Stomach (tissue), 9 donors: ENCODE data around the gene REXO1. TPM values are rescaled to one million over a fixed set of nuclear protein-coding genes. Genes with fewer than 3 reads are reported as not detected.

Source experiments
- DNase-seq, 2 donors: peaks; one replicate each; pipeline versions ENCODE4 v3.0.0 to v3.0.0-alpha.2; 2013 to 2019
- H3K27ac ChIP-seq, 5 donors: fragments of 200-600 bp in 4 of 5; sonication (generic) in 4 of 5; one replicate each; pipeline ENCODE4 v1.5.1; 2013 to 2019; ENCODE audit warnings: mild to moderate bottlenecking in 1 of 5, moderate library complexity in 1 of 5
- H3K27me3 ChIP-seq, 3 donors: fragments of 200-600 bp; sonication (generic); one replicate each; pipeline ENCODE4 v1.5.1; 2017 to 2019; ENCODE audit warnings: mixed run types in 1 of 3
- H3K36me3 ChIP-seq, 4 donors: fragments of 200-600 bp; sonication (generic); 1 replicate in 3 of 4; 2 replicates in 1 of 4; pipeline ENCODE4 v1.5.1; 2016 to 2019
- H3K4me1 ChIP-seq, 4 donors: fragments of 200-600 bp; sonication (generic); one replicate each; pipeline ENCODE4 v1.5.1; 2016 to 2019
- H3K4me3 ChIP-seq, 4 donors: fragments of 200-600 bp; sonication (generic) in 3 of 4; one replicate each; pipeline ENCODE4 v1.5.1; 2016 to 2019; ENCODE audit warnings: mild to moderate bottlenecking in 1 of 4
- H3K9me3 ChIP-seq, 4 donors: fragments of 200-600 bp; sonication (generic); one replicate each; pipeline ENCODE4 v1.5.1; 2016 to 2019
- CTCF ChIP-seq, 7 experiments: fragments of 450-650 bp in 4 of 7; fragments of 200-600 bp in 3 of 7; sonication (generic) in 3 of 7; IDR thresholded peaks; one replicate each; pipeline ENCODE4 v1.5.1; 2016 to 2019; ENCODE audit warnings: antibody characterized with exemption in 7 of 7, control low read depth in 2 of 7, mild to moderate bottlenecking in 1 of 7
- EP300 ChIP-seq: sonication (generic); formaldehyde crosslinking; IDR thresholded peaks from one replicate; pipeline ENCODE4 v1.6.1; 2017; ENCODE audit warnings: antibody characterized with exemption
- POLR2A ChIP-seq, 4 donors: fragments of 450-650 bp; IDR thresholded peaks; one replicate each; pipeline ENCODE4 v1.6.1; 2016; ENCODE audit warnings: antibody characterized with exemption in 4 of 4, control low read depth in 2 of 4, mild to moderate bottlenecking in 1 of 4, moderate library complexity in 1 of 4
- POLR2AphosphoS5 ChIP-seq, 3 donors: sonication (generic); formaldehyde crosslinking; IDR thresholded peaks; one replicate each; pipeline ENCODE4 v1.6.1; 2016; ENCODE audit warnings: antibody characterized with exemption in 3 of 3
- WGBS, 5 donors: extraction: QIAGEN DNeasy Blood & Tissue Kit in 3 of 5; methylation state at CpG; one replicate each; pipeline versions ENCODE4 v1.1.5 to v1.1.7; 2013 to 2018; 5-methylcytosine and 5-hydroxymethylcytosine counted together
- intact Hi-C: fragments of 100-400 bp; cut with DNase I; formaldehyde crosslinking; loops from one replicate; pipeline ENCODE4 v1.15.1; 2023; ENCODE audit warnings: low total_unique reads
- polyA plus RNA-seq, 3 donors: library from polyadenylated mRNA; stranded (reverse); fragments of 200-250 nt; gene quantifications; one replicate each; pipeline ENCODE4 v1.2.3, GENCODE V29; 2013
- total RNA-seq, 5 donors: library from RNA; depleted of rRNA; stranded (reverse); fragments of >200 nt; gene quantifications; one replicate each; pipeline versions ENCODE4 v1.1.0 to v1.2.3, GENCODE V29; 2014 to 2016
- donor health status: healthy with polysubstance abuse.
- donor health status: Bipolar disorder and iron deficiency.
- donor health status: healthy.

The REXO1 gene
- total and polyA plus RNA-seq, 8 donors, result 10.1 to 164 (median 15.6) TPM

- intact Hi-C loops, result no loop called here
- Histone ChIP-seq H3K4me1 (peaks cover 0 to 8% (median 6%) of the 10 kb centered on the region in 4 donors), H3K4me3 (no peak overlapping the region)
Observed at GRCh38 chr19:1796395-1797142, 51.7 kb downstream of the REXO1 start.

GRCh38 chr19:1794424-1795172, 53.7 kb downstream of the REXO1 start:
- Histone ChIP-seq H3K4me1 (peaks cover 3 to 12% (median 8%) of the 10 kb centered on the region in 4 donors), H3K4me3 (no peak overlapping the region), H3K27ac (no peak overlapping the region), H3K36me3 (no peaks in the 10 kb centered on the region), H3K27me3 (peaks cover 3 to 67% (median 15%) of the 10 kb centered on the region in 3 donors), H3K9me3 (peaks cover 0 to 4% (median 0%) of the 10 kb centered on the region in 4 donors)
- intact Hi-C loops, result no loop called here
- WGBS, 5 donors, result 65 to 71% (median 68%) methylated on average over 20 of the region's 20 CpGs
- DNase-seq, result peak in 1 of 2 donors; percentile 7
- TF ChIP-seq EP300 (no peak), POLR2AphosphoS5 (IDR thresholded peaks at IDR 0.05) (no peak), CTCF (IDR thresholded peaks at IDR 0.05) (no peak), POLR2A (IDR thresholded peaks at IDR 0.05) (no peak)

More at GRCh38 chr19:1796395-1797142, 51.7 kb downstream of the REXO1 start:
- TF ChIP-seq EP300, result no peak
- TF ChIP-seq POLR2A (IDR thresholded peaks at IDR 0.05), result no peak
- no peak for TF ChIP-seq CTCF (IDR thresholded peaks at IDR 0.05)
- no peak for DNase-seq
- Histone ChIP-seq H3K36me3 (no peaks in the 10 kb centered on the region), H3K27ac (no peak overlapping the region), H3K27me3 (peaks cover 0 to 47% (median 13%) of the 10 kb centered on the region in 3 donors), H3K9me3 (no peaks in the 10 kb centered on the region)
- WGBS, 5 donors, result 44 to 66% (median 57%) methylated on average over 36 to 52 of the region's 52 CpGs

- 76 to 86% (median 80%) methylated on average over 13 to 14 of the region's 14 CpGs; no CpG with 5 or more reads in 1 of the 5 donors for WGBS, 5 donors
- Histone ChIP-seq H3K4me1 (peaks cover 9 to 24% (median 20%) of the 10 kb centered on the region in 4 donors), H3K27me3 (peaks cover 6 to 85% (median 24%) of the 10 kb centered on the region in 3 donors), H3K36me3 (no peaks in the 10 kb centered on the region), H3K9me3 (peaks cover 0 to 4% (median 0%) of the 10 kb centered on the region in 4 donors), H3K4me3 (no peak overlapping the region), H3K27ac (no peak overlapping the region)
- peak in 1 of 2 donors; percentile 1 for DNase-seq
- TF ChIP-seq POLR2A (IDR thresholded peaks at IDR 0.05), result no peak
- TF ChIP-seq EP300, result no peak
- TF ChIP-seq POLR2AphosphoS5 (IDR thresholded peaks at IDR 0.05), result no peak
- TF ChIP-seq CTCF (IDR thresholded peaks at IDR 0.05), result no peak
- intact Hi-C loops, result no loop called here
Observed at GRCh38 chr19:1791879-1792278, 56.4 kb downstream of the REXO1 start.

GRCh38 chr19:1790054-1790792, 58.1 kb downstream of the REXO1 start:
- H3K36me3 ChIP-seq, result no peaks in the 10 kb centered on the region
- peaks cover 6 to 20% (median 17%) of the 10 kb centered on the region in 4 donors for H3K4me1 ChIP-seq
- H3K9me3 ChIP-seq, result peaks cover 0 to 4% (median 0%) of the 10 kb centered on the region in 4 donors
- intact Hi-C loops, result no loop called here
- WGBS, 5 donors, result 30 to 41% (median 32%) methylated on average over 2 to 3 of the region's 7 CpGs
- peaks cover 6 to 86% (median 13%) of the 10 kb centered on the region in 3 donors for H3K27me3 ChIP-seq
- H3K27ac ChIP-seq, result no peak overlapping the region
- peak in 1 of 2 donors; percentile 13 for DNase-seq
- H3K4me3 ChIP-seq, result peak overlapping the region in 2 of 4 donors; percentile 10 to 28
- TF ChIP-seq POLR2AphosphoS5 (IDR thresholded peaks at IDR 0.05) (no peak), EP300 (no peak), POLR2A (IDR thresholded peaks at IDR 0.05) (no peak)
